ENCODE data around the gene DIDO1.
A peak's percentile ranks its signal among the peaks of the same experiment; 100 is the strongest.
"Not testable (repeated sequence)": the region's sequence is repeated elsewhere in the genome, so short reads cannot be mapped to it uniquely, and the experiment has no call there.

DIDO1 gene

GRCh38 chr20:62875419-62876361, 50.6 kb downstream of the DIDO1 start:
- DNase-seq = peak; percentile 86

DNA sequence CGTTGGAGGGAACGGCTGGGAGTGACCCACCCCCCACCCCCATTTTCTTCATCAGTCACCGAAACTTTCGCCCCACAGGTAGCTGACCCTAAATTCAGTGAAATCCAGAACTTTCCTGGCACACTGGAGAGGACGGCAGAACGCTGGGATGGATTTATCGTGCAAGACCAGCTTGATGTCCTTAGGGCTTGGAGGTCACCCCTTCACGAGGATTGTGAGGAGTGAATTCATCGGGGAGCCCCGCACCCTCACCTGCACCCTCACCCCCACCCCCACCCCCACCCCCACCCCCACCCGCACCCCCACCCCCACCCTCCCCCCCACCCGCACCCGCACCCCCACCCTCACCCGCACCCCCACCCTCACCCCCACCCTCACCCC, 51.4 kb downstream of the DIDO1 start:
- no peak for DNase-seq

DNA sequence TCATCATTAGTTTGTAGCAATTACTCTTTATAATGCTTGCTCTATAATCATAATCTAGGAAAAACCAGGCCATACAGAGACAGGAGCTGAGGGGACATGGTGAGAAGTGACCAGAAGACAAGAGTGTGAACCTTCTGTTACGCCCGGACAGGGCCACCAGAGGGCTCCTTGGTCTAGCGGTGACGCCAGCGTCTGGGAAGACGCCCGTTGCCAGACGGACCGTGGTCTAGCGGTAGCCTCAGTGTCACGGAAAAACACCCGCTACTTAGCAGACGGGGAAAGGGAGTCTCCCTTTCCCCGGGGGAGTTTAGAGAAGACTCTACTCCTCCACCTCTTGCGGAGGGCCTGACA, 52.6 kb downstream of the DIDO1 start:
- peak; percentile 24 for DNase-seq

GRCh38 chr20:62873280-62873679, 53.0 kb downstream of the DIDO1 start:
- no peak for DNase-seq

- DNase-seq = no peak
These were observed 53.4 kb downstream of the DIDO1 start for GRCh38 chr20:62872862-62873261.

DNA sequence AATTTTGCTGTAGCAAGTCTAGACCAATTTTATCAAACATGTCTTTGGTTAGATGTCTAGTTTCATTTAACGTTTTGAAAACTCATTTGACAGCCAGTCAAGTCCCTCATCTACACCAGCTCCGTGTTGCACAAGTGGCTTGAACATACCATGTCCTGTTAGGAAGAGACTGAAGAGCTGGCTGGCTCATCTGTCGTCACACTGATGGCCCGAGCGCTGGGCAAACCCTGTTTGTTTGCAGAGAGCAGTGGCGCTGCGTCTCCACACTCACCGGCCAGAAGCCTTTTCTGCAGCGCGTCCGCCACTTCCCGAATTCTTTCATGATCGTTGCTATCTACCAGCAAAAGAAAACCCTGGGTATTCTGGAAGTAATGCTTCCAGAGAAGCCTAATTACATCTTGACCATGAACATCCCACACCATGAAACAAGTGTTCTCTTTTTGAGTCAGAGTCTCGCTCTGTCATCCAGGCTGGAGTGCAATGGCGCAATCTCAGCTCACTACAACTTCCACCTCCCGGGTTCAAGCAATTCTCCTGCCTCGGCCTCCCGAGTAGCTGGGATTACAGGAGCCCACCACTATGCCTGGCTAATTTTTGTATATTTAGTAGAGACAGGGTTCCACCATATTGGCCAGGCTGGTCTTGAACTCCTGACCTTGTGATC, 54.0 kb downstream of the DIDO1 start:
- DNase-seq = no peak

DNA sequence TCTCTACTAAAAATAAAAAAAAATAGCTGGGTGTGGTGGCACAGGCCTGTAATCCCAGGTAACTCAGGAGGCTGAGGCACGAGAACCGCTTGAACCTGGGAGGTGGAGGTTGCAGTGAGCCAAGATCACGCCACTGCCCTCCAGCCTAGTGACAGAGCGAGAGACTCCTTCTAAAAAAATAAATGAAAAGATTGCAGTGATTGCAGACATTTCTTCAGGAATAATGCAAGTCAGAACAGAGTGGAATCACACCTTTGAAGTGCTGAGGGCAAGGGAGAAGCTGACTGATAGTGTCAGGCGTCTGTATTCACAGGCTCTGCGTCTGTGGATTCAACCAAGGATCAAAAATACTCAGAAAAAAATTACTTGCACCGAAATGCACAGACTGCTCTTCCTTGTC, 62.1 kb downstream of the DIDO1 start:
- DNase-seq = no peak

- DNase-seq = peak; percentile 79
These were observed 64.5 kb downstream of the DIDO1 start, which contains the start of gene TCFL5 for GRCh38 chr20:62861726-62862336. Gene TCFL5, minus strand, starts transcription at chr20:62861822. Its CDS starts 152 bp downstream, at chr20:62861670.

GRCh38 chr20:62860924-62861691, 65.2 kb downstream of the DIDO1 start:
- DNase-seq = no peak

DNA sequence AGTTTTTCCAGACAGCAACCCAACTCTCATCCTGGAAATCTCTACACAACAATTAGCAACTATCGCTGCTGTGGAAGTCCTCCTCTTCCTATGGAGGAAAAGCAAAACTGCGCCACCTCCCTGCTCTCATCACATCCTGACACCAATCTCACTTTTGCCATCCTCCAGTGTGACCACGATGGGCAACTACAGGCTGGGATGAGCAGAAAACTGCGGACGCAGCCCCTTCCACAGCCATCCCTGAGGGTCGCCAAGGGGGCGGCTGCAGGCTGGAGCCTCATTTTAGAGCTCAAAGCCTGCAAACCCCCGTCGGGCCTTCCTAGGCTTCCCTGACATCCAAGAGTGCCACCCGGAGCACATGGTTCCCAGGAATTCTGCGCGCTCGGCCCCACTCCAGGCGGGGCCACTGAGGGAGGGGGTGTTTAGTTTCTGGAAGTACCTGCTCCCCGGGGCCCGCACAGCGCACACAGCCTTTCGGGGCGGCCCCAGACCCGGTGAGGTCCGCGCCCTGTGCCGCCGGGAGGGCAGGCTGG, 65.8 kb downstream of the DIDO1 start:
- DNase-seq = peak; percentile 10

DNA sequence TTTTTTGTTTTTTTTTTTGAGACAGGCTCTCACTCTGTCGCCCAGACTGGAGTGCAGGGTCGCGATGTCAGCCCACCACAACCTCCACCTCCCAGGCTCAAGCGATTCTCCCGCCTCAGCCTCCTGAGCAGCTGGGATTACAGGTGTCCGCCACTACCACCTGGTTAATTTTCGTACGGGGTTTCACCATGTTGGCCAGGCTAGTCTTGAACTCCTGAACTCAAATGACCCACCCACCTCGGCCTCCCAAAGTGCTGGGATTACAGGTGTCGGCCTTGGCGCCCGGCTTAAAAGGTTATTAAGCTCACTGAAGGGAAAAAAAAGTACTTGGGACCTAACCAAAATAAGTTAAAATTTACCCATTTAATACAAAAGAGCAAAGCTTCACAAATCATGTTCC, 66.6 kb downstream of the DIDO1 start:
- no peak for DNase-seq

DNA sequence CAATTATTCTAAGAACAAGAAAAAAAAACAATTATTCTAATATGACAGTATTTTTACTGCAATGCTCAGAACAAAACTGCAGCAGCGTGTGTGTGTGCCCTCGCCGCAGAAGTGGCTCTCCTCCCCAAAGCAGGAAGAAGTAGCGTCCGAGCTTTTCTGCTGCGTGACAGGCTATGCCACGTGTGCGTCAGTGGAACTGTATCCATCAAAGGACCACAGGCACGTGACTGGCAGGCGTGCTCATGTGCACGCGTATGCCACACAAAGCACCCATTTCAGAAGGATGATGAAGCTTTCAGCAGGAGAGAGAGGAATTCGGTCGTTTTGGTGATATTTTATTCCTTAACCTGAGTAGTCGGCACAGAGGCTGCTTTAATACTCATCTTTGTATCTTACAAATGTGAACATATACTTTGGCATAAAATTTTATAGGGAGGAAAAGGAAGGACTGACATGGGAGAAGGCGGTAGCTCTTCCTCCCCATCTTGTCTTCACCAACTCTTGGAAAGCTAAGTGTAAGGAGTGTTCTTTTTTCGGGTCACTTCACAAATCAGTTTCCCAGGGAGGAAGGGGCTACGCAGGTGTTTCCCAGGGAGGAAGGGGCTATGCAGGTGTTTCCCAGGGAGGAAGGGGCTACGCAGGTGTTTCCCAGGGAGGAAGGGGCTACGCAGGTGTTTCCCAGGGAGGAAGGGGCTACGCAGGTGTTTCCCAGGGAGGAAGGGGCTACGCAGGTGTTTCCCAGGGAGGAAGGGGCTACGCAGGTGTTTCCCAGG, 68.1 kb downstream of the DIDO1 start:
- no peak for DNase-seq

DNA sequence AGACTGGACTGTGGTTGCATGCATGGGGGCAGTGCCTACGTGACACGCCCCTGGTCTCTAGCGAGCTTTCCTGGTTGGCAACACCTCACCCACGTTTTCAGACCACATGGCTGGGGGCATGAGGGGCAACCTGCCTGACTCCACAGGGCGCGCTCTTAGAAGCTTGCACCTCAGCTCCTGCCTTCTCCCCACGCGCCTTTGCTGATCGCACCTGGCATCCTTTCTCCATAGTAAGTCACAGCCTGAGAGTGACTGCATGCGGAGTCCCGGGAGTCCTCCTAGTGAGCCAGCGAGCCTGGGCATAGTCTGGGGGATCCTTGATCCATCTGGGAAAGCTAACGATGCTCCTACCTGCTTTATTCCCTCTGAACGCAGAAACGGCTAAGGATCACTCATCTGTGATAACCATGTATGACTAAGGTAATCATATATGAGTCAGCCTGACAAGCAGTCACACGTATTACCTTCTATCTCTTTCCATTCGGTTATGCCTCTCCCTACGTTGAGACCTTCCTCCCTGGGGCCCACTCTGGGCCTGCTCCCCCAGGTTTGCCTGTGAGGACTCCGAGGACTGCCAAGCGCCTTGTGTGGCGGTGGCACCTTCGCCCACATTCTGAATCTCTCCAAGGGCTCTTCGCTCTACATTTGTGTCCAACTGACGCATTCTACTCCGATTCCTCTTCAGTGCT, 69.2 kb downstream of the DIDO1 start:
- DNase-seq = no peak

DNA sequence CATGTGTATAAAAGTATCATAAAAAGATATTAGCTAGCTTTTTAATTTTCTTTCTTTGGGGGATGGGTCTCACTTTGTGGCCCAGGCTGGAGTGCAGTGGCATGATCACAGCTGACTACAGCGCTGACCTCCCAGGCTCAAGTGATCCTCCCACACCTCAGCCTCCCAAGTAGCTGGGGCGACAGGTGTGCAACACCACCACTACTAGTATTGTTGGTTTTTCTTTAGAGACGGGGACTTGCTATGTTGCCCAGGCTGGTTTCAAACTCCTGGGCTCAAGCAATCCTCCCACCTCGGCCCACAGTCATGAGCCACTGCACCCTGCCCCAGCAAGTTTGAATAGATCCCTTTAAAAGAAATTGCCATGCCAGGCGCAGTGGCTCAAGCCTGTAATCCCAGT, 71.2 kb downstream of the DIDO1 start:
- no peak for DNase-seq

- DNase-seq = no peak
These were observed 72.2 kb downstream of the DIDO1 start for GRCh38 chr20:62854121-62854520.

GRCh38 chr20:62853304-62853703, 73.0 kb downstream of the DIDO1 start:
- DNase-seq = not testable (repeated sequence)

DNA sequence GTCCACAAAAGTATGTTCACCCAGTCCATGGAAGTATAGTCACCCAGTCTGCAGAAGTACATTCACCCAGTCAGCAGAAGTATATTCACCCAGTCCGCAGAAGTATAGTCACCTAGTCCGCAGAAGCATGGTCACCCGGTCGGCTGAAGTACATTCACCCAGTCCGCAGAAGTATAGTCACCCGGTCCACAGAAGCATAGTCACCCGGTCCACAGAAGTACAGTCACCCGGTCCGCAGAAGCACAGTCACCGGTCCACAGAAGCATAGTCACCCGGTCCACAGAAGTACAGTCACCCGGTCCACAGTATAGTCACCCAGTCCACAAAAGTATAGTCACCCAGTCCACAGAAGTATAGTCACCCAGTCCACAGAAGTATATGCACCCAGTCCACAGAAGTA, 73.5 kb downstream of the DIDO1 start:
- no peak for DNase-seq

DNA sequence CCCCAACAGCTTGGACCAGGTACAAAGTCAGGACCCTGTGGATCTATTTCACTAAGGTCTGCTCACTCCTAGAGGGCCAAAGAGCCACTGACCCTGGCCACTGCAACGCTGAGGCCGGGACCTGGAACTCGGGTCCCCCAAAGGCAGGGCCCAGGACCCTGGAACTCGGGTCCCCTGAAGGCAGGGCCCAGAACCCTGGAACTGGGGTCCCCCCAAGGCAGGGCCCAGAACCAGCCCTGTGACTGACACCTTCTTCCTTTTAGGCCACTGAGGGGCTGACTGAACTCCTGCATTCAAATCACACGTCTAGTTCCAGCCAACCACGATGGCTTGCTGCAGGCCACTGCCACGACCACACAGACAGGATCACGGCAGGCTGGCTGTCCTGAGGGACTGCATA, 74.1 kb downstream of the DIDO1 start:
- no peak for DNase-seq

- no peak for DNase-seq
These were observed 75.9 kb downstream of the DIDO1 start for GRCh38 chr20:62850333-62850974.

- DNase-seq = no peak
These were observed 76.9 kb downstream of the DIDO1 start for GRCh38 chr20:62849431-62849830.

- DNase-seq = not testable (repeated sequence)
These were observed 77.4 kb downstream of the DIDO1 start for GRCh38 chr20:62848917-62849316.
